T follicular helper cell (primary cell): ENCODE measurements around the gene ENTPD3.

ENCODE experiments used
- DNase-seq: peaks from one replicate; pipeline ENCODE4 v3.0.0-alpha.2; 2020; ENCODE audit warnings: low read depth
- total RNA-seq, 2 experiments: gene quantifications; one replicate each; lab custom pipeline; 2026; lab: John Stamatoyannopoulos, UW

Gene ENTPD3
- 0 reads per million in 2 experiments for total RNA-seq

GRCh38 chr3:40387001-40387894 lies at the start of gene ENTPD3:
ENTPD3 (plus strand) TSS chr3:40387184; CDS start chr3:40388058, 874 bp downstream.
- peak; percentile 0 for DNase-seq

- no peak for DNase-seq
These were observed 47.1 kb upstream of the ENTPD3 start for GRCh38 chr3:40339871-40340270.

GRCh38 chr3:40340541-40341170 lies 46.3 kb upstream of the ENTPD3 start:
- no peak for DNase-seq

- no peak for DNase-seq
These were observed 45.3 kb upstream of the ENTPD3 start for GRCh38 chr3:40341671-40342070.

GRCh38 chr3:40350529-40350928 lies 36.5 kb upstream of the ENTPD3 start:
- DNase-seq, result no peak

- no peak for DNase-seq
These were observed 31.6 kb upstream of the ENTPD3 start for GRCh38 chr3:40355410-40355809.

- DNase-seq, result no peak
These were observed 28.5 kb upstream of the ENTPD3 start for GRCh38 chr3:40358454-40358853.

- no peak for DNase-seq
These were observed 23.3 kb upstream of the ENTPD3 start for GRCh38 chr3:40363674-40364073.

GRCh38 chr3:40366203-40367162 lies 20.5 kb upstream of the ENTPD3 start:
- DNase-seq, result no peak

GRCh38 chr3:40369716-40370115 lies 17.3 kb upstream of the ENTPD3 start:
- no peak for DNase-seq

- DNase-seq, result no peak
These were observed 9.2 kb upstream of the ENTPD3 start for GRCh38 chr3:40377822-40378221.

- DNase-seq, result no peak
These were observed 7.2 kb upstream of the ENTPD3 start for GRCh38 chr3:40379674-40380306.

- DNase-seq, result no peak
These were observed 4.9 kb upstream of the ENTPD3 start for GRCh38 chr3:40381904-40382616.

GRCh38 chr3:40382617-40382979 lies 4.4 kb upstream of the ENTPD3 start:
- DNase-seq, result no peak

GRCh38 chr3:40386213-40386612 lies 771 bp upstream of the ENTPD3 start:
- DNase-seq, result no peak

GRCh38 chr3:40387895-40388254 lies 891 bp downstream of the ENTPD3 start:
- DNase-seq, result no peak

GRCh38 chr3:40396406-40396805 lies 9.4 kb downstream of the ENTPD3 start:
- no peak for DNase-seq

GRCh38 chr3:40397129-40397528 lies 10.1 kb downstream of the ENTPD3 start:
- no peak for DNase-seq

- no peak for DNase-seq
These were observed 10.9 kb downstream of the ENTPD3 start for GRCh38 chr3:40397912-40398311.

GRCh38 chr3:40398346-40398745 lies 11.4 kb downstream of the ENTPD3 start:
- no peak for DNase-seq

- no peak for DNase-seq
These were observed 17.7 kb downstream of the ENTPD3 start for GRCh38 chr3:40404591-40405198.
